NCI-H1105 (cell line): ENCODE data around the gene IP6K3.

Experiments used
- DNase-seq: peaks from one replicate; lab custom pipeline; 2025; lab: John Stamatoyannopoulos, UW

The IP6K3 gene

GRCh38 chr6:33759887-33760629 is 13.4 kb upstream of the IP6K3 start:
- DNase-seq = no peak

GRCh38 chr6:33758815-33759216 is 12.1 kb upstream of the IP6K3 start:
- DNase-seq = no peak

- DNase-seq = no peak
These were observed 11.2 kb upstream of the IP6K3 start for GRCh38 chr6:33757906-33758305.

- no peak for DNase-seq
These were observed 10.4 kb upstream of the IP6K3 start for GRCh38 chr6:33757113-33757512.

GRCh38 chr6:33756211-33756954 is 9.7 kb upstream of the IP6K3 start:
- no peak for DNase-seq

GRCh38 chr6:33755070-33755869 is 8.6 kb upstream of the IP6K3 start:
- DNase-seq = peak; percentile 21

- DNase-seq = no peak
These were observed 7.5 kb upstream of the IP6K3 start for GRCh38 chr6:33754222-33754621.

- DNase-seq = no peak
These were observed 5.9 kb upstream of the IP6K3 start for GRCh38 chr6:33752646-33753015.

GRCh38 chr6:33751771-33752645 is 5.3 kb upstream of the IP6K3 start:
- peak; percentile 91 for DNase-seq

- no peak for DNase-seq
These were observed 3.7 kb upstream of the IP6K3 start for GRCh38 chr6:33750244-33750991.

GRCh38 chr6:33749401-33749800 is 2.7 kb upstream of the IP6K3 start:
- DNase-seq = no peak

- DNase-seq = no peak
These were observed 2.1 kb upstream of the IP6K3 start for GRCh38 chr6:33748841-33749240.

- no peak for DNase-seq
These were observed 1.1 kb upstream of the IP6K3 start for GRCh38 chr6:33747823-33748222.

GRCh38 chr6:33746036-33746600 is 587 bp downstream of the IP6K3 start:
- no peak for DNase-seq

- no peak for DNase-seq
These were observed 1.2 kb downstream of the IP6K3 start for GRCh38 chr6:33745548-33745947.

- peak; percentile 33 for DNase-seq
These were observed 1.7 kb downstream of the IP6K3 start for GRCh38 chr6:33744895-33745546.

GRCh38 chr6:33744001-33744848 is 2.5 kb downstream of the IP6K3 start:
- DNase-seq = peak; percentile 89

- DNase-seq = no peak
These were observed 3.9 kb downstream of the IP6K3 start for GRCh38 chr6:33742837-33743236.

- DNase-seq = no peak
These were observed 4.6 kb downstream of the IP6K3 start for GRCh38 chr6:33742092-33742491.
